Transverse colon (tissue), 4 donors: ENCODE data around the gene VCAM1.

ENCODE experiments used
- EP300 ChIP-seq: sonication (generic); formaldehyde crosslinking; IDR thresholded peaks from one replicate; pipeline ENCODE4 v1.6.1; 2017; ENCODE audit warnings: antibody characterized with exemption, low read depth
- POLR2A ChIP-seq: fragments of 450-650 bp; IDR thresholded peaks from one replicate; pipeline ENCODE4 v1.6.1; 2016; ENCODE audit warnings: antibody characterized with exemption, mild to moderate bottlenecking, moderate library complexity
- POLR2AphosphoS5 ChIP-seq, 3 donors: sonication (generic); formaldehyde crosslinking; IDR thresholded peaks; one replicate each; pipeline ENCODE4 v1.6.1; 2016; ENCODE audit warnings: antibody characterized with exemption in 3 of 3
- TF ChIP-seq, protein P1 (sequence below), 5 experiments: fragments of 200-600 bp in 3 of 5; fragments of 450-650 bp in 2 of 5; sonication (generic) in 3 of 5; IDR thresholded peaks; 1 replicate in 2 of 5; 2 replicates in 3 of 5; pipeline ENCODE4 v1.5.1; 2016 to 2017; ENCODE audit warnings: antibody characterized with exemption in 5 of 5, inconsistent platforms in 3 of 5, mild to moderate bottlenecking in 2 of 5, moderate library complexity in 1 of 5

GRCh38 chr1:100720101-100720500 is 559 bp downstream of the VCAM1 start:
- TF ChIP-seq, protein P1, sequence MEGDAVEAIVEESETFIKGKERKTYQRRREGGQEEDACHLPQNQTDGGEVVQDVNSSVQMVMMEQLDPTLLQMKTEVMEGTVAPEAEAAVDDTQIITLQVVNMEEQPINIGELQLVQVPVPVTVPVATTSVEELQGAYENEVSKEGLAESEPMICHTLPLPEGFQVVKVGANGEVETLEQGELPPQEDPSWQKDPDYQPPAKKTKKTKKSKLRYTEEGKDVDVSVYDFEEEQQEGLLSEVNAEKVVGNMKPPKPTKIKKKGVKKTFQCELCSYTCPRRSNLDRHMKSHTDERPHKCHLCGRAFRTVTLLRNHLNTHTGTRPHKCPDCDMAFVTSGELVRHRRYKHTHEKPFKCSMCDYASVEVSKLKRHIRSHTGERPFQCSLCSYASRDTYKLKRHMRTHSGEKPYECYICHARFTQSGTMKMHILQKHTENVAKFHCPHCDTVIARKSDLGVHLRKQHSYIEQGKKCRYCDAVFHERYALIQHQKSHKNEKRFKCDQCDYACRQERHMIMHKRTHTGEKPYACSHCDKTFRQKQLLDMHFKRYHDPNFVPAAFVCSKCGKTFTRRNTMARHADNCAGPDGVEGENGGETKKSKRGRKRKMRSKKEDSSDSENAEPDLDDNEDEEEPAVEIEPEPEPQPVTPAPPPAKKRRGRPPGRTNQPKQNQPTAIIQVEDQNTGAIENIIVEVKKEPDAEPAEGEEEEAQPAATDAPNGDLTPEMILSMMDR (IDR thresholded peaks at IDR 0.05), result no peak
- no peak for TF ChIP-seq POLR2A
- no peak for TF ChIP-seq POLR2AphosphoS5 (IDR thresholded peaks at IDR 0.05)
- no peak for TF ChIP-seq EP300
